PFSK-1 (cell line): ENCODE data around the gene RXFP4.

ENCODE experiments used
- FOXP2 ChIP-seq: optimal IDR thresholded peaks from 2 replicates; pipeline ENCODE3; 2011; ENCODE audit warnings: borderline replicate concordance, control low read depth, inconsistent platforms; ENCODE audit not compliant: insufficient read depth; ENCODE audit errors: extremely low read length, extremely low read depth
- POLR2AphosphoS5 ChIP-seq: IDR thresholded peaks from 2 replicates; pipeline ENCODE4 v1.6.1; 2012; ENCODE audit warnings: low read depth, mild to moderate bottlenecking, control low read depth, low read length, moderate library complexity
- REST ChIP-seq, 2 experiments: IDR thresholded peaks; 2 replicates each; pipeline versions ENCODE4 v1.6.1 to v1.8.0; 2011 to 2012; ENCODE audit warnings: low read depth in 2 of 2, low read length in 2 of 2, control low read depth in 1 of 2, inconsistent platforms in 1 of 2, mild to moderate bottlenecking in 1 of 2, moderate library complexity in 1 of 2; ENCODE audit not compliant: insufficient read depth in 1 of 2
- SIN3A ChIP-seq: IDR thresholded peaks from 2 replicates; pipeline ENCODE4 v1.6.1; 2012; ENCODE audit warnings: mild to moderate bottlenecking, low read length, moderate library complexity, borderline replicate concordance; ENCODE audit not compliant: insufficient read depth
- TAF1 ChIP-seq: IDR thresholded peaks from 2 replicates; pipeline ENCODE4 v1.6.1; 2012; ENCODE audit warnings: low read length, control low read depth, borderline replicate concordance; ENCODE audit not compliant: insufficient read depth

- no peak for TF ChIP-seq TAF1
- TF ChIP-seq REST (IDR thresholded peaks at IDR 0.05; ENCODE audit: insufficient read depth in 1 of 2, low read depth in 2 of 2, low read length in 2 of 2): no peak
- TF ChIP-seq FOXP2: no peak
- TF ChIP-seq POLR2AphosphoS5: no peak
- no peak for TF ChIP-seq SIN3A
These were observed 35.7 kb downstream of the RXFP4 start for GRCh38 chr1:155976913-155977689.
